Activated CD8-positive, alpha-beta memory T cell treated with anti-CD3 and anti-CD28 coated beads, Interleukin-2, amount 50 U/mL, for 48 hours (primary cell): ENCODE data around the gene NHP2.
A peak's percentile ranks its signal among the peaks of the same experiment; 100 is the strongest.

Source experiments
- DNase-seq: peaks from one replicate; pipeline ENCODE4 v3.0.0-alpha.2; 2020

NHP2 gene

DNA sequence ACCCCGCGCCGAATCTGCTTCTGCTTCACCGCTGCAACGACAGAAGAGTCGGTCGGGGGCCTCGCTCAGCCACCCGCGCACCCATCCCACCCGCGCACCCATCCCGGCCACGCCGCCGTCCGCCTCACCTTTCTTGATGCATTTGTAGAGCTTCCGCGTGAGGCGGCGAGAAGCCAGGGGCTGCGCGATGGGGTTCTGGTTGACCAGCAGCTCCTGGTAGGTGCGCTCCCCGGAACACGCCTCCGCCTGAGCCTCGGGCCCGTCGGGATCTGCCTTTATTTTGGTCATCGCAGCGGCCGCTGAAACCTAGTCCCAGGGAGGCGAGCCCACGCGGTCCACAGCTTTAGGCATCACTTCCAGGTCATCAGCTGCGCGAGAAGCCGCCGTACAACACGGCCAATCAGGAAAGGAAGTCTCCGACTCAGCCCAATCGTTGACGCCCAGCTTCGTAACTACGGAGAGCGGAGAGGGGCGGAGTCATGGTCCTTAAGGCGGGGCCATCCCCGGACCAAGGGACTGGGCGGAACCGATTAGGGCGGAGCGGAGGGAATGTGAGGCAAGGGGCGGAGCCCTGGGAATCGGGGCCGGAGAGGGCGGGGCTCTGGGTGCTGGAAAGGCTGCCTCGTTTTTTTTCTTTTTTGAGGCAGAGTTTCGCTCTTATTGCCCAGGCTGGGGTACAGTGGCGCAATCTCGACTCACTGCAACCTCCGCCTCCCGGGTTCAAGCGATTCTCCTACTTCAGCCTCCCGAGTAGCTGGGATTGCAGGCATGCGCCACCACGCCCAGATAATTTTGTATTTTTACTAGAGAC is at the start of gene NHP2:
Gene NHP2, minus strand, starts transcription at position 356 of the 811 bp plus-strand sequence. Its CDS starts 68 bp downstream, at position 288.
- peak; percentile 97 for DNase-seq

DNA sequence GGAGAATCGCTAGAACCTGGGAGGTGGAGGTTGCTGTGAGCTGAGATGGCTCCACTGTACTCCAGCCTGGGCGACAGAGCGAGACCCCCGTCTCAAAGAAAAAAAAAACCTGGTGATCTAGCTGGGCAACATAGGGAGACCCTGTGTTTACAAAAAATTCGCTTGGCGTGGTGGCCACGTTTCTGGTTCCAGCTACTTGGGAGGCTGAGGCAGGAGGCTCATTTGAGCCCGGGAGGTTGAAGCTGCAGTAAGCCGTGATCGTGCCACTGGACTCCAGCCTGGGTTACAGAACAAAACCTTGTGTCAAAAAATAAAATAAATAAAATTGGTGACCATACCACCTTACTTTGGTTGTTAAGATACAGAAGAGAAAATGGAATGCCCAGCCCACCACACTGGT is 48.9 kb upstream of the NHP2 start:
- peak; percentile 38 for DNase-seq

DNA sequence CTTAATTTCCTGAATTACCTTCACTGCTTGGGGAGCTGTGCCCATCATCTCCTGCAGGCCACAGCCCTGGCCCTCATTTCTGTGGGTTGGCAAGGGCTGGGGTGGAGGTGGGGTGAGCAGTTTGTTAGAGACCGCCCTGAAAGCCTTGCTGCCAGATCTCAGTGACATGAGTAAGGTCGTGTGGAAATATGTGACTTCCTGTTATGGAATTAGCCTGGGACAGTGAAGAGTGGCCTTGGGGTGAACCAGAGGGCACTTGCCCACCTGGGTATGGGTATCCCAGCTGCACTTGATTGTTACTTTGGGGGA is 48.2 kb upstream of the NHP2 start:
- peak; percentile 17 for DNase-seq

DNA sequence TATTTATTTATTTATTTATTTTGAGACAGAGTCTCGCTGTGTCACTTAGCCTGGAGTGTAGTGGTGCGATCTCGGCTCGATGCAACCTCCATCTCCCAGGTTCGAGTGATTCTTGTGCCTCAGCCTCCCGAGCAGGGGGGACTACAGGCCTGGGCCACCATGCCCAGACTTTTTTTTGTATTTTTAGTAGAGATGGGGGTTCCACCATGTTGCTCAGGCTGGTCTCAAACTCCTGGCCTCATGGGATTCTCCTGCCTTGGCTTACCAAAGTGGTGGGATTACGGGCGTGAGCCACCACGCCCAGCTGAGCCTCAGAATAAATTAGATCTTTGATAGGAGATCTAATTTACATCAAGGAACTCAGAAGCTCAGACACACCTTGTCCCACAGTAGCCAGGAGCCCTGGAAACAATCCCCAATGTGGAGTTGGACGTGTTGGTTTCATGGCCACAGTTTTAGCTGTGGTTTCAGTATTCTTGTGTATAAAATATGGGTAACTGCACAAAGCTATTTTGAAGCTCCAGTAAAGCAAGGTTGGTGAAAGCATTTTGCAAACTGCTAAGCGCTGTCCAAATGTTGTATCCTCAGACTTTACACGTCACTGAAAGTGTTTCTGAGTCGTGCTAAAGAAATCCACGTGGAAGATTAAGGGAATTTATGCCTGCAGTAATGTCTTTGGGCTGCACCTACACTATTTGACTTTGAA is 47.7 kb upstream of the NHP2 start:
- DNase-seq, result peak; percentile 36

DNA sequence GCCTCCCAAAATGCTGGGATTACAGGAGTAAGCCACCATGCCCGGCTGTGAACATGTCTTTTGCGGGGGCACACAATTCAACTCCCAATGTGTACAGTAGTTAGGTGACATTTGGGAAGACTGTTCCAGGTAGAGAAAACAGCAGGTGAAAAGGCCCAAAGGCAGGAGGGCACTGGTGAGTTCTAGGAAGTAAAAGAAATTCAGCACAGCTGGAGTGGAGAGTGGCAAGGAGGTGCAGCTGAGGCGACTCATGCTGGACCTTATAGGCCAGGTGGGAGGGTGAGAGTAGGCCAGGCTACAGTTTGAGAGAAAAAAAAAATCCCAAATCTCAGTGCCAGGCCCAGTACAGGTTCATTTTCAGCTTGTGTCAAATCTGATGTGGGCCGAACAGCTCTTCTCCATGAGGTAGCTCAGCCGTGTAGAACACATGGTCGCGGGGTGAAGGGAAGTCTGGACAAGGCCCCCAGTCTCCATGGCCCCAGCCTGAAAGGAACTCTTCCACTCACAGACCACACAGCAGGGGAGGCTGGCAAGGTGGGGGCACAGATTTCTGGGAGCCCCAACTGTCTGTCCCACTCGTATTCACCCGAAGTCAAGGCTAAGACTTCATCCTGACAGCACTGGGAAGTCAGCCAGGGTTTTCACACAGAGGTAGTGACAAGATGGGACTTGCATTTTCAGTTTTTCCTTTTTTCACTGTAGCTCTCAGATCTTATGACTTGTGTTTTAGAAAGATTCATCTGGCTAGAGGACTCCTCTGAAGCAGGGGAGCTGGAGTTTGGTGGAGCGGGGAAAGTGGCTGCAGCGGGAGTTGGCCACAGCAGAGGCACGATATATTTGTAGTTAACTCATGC is 46.1 kb upstream of the NHP2 start:
- no peak for DNase-seq

DNA sequence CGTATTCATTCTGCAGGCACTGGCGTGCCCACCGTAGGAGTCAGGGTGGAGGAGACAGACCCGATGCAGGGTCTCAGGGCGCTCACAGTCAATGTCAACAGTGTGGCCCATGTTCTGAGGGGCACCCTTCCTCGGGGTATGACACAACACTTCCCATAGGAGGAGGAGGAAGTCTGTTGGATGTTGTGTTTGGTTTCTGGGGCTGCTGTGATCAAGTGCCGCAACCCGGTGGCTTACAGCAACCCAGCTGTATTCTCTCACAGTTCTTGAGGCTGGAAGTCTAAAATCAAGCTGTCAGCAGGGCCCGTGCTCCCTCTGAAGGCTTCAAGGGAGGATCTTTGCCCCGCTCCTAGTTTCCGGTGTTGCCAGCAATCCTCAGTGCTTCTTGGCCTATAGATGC is 45.0 kb upstream of the NHP2 start:
- DNase-seq, result peak; percentile 32

DNA sequence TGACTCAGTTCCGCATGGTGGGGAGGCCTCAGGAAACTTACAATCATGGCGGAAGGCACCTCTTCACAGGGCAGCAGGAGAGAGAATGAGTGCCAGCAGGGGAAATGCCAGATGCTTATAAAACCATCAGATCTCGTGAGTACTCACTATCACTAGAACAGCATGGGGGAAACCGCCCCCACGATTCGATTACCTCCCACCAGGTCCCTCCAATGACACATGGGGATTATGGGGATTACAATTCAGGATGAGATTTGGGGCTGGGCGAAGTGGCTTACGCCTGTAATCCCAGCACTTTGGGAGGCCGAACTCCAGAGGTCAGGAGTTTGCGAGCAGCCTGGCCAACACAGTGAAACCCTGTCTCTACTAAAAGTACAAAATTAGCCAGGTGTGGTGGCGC is 44.5 kb upstream of the NHP2 start:
- DNase-seq, result peak; percentile 25

DNA sequence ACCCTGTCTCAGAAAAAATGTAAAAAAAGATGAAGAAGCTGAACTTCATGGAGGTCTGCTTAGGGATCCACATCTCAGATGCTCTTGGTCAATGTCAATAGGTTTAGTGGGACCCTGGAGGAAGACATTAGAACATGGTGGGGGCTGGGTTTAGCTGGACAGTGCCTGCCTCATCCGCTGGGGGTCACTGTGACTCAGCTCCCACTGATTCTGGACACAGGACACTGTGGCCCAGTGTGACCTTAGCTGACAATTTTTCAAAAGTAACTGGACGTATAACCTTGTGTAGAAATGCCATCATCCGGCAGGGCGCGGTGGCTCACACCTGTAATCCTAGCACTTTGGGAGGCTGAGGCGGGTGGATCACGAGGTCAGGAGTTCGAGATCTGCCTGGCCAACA is 43.3 kb upstream of the NHP2 start:
- DNase-seq, result no peak

DNA sequence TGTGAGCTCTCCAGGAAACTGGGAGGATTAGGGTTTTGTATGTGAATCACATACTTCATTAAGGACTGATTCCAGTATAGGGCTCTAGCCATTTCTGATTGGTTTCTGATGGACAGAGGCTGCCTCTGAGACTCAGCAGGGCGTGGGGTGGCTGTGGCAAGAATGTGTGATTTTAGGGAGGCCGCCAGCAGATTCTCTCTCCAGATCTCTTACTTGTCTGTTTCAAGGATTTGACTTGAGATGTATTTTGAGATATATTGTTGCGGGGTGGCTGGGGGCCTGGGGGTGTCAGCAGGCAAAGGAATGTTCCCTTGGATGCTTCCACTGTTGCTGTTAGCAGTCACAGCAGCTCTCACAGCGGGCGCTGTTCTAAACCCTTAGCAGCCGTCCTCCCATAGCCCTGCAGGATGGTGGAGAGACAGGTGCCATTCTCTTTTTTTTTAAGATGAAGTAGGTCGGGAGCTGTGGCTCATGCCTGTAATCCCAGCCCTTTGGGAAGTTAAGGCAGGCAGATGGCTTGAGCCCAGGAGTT is 42.7 kb upstream of the NHP2 start:
- peak; percentile 22 for DNase-seq

DNA sequence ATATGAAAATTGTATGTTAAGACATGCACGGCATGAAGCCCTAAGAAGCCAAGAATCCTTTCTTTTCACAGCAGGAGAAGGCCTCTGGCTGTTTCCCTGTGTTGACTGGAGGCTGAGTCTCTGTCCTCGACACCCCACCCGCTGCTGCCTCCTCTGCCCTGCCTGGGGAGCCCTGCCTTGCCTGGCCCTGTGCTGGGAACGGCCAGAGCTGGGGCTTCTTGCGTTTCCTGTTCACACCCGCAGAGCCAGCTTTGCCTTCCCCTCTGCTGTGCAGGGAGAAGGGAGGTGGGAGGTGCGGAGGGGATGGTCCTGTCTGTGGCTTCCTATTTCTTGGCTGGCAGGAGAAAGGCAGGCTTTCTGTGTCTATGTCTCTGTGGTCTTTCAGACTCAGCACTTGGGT is 40.3 kb upstream of the NHP2 start:
- DNase-seq, result no peak

DNA sequence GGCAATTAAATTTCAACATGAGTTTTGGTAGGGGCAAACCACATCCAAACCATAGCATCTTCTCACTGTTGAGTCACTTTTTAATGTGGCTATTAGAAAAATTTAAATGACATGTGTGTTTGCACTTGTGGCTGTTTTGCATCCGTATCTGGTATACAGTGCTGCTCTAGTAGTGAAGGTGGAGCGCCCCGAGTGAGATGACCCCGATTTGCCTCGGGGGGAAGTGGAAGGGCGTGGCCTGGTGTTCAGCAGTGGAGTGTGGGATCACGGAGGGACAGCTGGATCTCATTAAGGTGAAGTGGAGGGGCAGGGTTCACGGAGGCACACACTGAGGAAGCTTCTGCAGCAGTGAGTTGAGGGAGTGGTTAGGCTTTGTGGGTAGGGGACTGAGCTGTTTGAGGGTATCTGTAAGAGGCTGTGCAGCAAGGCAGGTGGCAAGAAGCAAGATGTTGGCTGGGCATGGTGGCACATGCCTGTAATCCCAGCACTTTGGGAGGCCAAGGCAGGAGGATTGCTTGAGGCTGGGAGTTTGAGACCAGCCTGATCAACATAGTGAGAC is 39.6 kb upstream of the NHP2 start:
- DNase-seq, result no peak

DNA sequence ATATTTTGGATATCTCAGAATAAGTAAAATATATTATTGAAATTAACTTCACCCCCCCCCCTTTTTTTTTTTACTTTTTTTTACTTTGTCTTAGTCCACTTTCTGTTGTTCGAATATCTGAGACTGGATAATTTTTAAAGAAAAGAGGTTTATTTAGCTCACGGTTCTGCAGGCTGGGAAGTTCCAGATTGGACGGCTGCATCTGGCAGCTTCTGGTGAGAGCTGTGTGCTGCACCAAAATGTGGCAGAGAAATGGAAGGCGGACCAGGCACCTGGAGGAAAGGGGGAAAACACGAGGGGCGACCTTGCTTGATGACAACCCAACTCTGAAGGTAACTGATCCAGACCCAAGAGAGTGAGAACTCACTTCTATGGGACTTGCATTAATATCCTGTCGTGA is 39.1 kb upstream of the NHP2 start:
- no peak for DNase-seq

DNA sequence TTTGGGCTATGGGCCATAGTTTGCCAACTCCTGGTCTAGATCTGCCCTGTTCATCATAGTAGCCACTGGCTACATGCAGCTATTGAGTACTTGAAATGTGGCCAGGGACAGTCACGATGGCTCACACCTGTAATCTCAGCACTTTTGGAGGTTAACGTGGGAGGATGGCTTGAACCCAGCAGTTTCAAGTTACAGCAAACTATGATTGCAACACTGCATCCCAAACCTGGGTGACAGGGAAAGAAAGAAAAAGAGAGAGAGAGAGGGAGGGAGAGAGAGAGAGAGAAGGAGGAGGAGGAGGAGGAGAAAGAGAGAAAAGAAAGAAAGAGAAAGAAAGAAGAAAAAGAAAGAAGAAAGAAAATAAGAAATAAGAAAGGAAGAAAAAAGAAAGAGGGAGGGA is 38.6 kb upstream of the NHP2 start:
- no peak for DNase-seq

DNA sequence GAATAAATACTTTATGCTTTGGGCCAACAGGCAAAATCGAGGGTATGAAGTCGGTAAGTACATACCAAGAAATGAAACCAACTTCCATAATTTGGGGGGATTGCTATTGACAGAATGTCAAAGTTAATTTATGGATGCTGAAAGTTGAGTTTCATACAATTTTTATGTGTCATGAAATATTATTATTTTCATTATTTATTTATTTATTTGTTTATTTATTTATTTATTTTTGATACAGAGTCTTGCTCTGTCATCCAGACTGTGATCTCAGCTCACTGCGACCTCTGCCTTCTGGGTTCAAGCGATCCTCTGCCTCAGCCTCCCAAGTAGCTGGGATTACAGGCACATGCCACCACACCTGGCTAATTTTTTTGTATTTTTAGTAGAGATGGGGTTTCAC is 38.0 kb upstream of the NHP2 start:
- DNase-seq, result no peak

DNA sequence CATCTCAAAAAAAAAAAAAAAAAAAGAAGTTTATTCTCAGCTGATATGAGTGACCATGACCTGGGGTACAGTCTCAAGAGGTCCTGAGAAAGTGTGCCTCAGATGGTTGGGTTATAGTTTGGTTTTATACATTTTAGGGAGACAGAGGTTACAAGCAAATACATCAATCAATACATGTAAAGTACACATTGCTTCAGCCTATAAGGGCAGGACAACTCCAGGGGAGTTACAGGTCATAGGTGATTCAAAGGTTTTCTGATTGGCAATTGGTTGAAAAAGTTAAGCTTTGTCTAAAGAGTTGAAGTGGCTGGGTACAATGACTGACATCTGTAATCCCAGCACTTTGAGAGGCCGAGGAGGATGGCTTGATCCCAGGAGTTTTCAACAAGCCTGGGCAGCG is 35.7 kb upstream of the NHP2 start:
- DNase-seq, result no peak

DNA sequence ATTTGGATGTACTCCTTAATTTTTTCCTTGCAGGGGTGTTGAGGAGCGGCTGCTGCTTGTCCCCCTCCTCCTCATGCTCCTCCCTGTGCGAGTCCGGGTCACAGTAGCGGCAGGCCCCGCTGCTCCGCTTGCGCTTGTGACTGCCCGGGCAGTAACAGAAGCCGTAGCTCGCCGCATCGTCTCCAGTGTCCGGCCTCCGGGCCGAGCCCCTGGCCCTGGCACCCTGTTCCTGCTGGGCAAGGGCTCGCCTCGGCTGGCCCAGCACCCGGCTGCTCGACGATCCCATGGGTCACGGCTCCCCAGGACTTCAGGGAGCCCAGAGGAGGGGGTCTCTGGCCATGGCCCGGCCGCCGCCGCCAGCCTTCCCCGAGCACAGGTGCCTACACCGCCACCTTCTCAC is 33.3 kb upstream of the NHP2 start, which contains the start of gene GMCL2:
Gene GMCL2, minus strand, starts transcription at position 358 of the 400 bp plus-strand sequence. Its CDS starts 72 bp downstream, at position 286.
- DNase-seq, result no peak

DNA sequence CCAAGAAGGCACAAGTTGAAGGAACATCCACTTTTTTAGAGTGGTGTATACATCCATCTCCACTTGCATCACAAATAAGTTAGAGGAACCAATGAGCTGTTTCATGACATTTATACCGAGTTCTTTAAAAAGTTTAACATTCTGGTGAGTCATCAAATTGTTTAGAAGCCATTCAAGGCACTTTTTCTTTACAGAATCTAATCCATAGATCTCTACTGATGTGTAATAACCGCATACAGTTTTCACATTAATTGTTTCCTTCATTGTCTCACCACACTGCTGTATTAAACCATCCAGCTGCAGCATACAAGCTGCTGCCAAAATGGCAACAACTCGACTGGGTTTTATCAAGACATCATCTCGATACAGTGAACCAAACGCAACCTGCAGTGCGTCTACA is 32.7 kb upstream of the NHP2 start:
- no peak for DNase-seq

DNA sequence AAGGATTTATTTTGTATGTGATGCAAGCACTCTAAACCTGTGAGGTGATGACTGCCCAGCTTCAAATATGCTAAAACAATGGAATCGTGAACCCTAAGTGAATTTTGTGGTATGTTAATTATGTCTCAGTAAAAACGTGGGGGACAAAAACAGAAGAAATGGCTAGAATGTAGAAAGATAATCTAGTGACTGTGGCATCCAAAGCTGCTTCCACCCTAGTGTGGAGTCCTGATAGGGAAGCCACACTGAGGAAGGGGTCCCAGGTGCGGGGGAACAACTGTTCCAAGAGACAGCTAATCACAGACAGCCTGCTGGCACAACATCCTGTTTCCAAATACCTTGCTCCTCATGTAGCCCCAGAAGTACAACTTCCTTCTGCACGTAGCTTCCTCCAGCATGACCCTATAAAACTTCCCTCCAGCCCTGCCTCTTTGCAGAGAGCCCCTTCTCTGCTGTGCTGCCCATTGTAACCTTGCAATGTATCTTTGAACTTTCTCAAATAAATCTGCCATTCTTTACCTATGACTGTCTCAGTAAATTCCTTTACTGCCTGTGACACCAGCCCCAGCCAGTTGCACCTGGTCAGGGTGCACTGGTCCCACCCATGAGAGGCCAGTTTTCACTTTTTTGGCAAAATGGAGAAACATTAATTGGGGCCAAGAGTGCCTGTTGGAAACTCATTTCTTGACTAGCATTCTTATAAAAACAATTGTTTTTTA is 28.6 kb upstream of the NHP2 start:
- no peak for DNase-seq

DNA sequence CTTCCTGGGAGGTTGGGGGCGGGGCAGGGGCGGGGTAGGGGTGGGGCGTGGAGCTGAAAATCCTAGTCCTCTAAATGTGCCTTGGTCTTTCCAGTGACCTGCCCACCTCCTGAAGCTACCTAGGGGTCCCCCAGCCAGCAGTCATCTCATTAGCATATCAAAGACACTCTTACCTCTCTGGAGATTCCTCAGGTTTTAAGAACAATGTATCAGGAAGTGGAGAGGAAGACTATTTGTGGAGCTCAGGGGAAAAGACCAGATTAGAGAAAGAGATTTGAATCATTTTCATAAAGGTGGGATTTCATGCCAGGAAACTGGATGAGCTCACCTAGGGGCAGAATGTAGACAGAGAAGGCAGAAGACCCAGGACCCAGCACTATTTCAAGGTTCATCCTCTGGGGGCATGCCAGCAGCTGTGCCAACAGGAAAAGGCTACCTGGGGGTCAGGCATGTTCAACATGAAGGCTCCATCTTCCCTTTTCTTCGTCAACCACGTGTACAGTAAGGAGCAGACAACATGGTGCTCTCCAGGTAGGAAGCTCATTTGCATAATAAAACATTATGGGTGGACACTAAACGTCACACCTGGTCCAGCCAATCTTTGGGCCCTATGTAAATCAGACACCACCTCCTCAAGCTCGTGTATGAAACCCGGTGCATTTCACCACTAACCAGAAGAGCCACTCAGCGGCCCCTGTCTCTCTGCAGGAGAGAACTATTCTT is 26.6 kb upstream of the NHP2 start:
- no peak for DNase-seq

DNA sequence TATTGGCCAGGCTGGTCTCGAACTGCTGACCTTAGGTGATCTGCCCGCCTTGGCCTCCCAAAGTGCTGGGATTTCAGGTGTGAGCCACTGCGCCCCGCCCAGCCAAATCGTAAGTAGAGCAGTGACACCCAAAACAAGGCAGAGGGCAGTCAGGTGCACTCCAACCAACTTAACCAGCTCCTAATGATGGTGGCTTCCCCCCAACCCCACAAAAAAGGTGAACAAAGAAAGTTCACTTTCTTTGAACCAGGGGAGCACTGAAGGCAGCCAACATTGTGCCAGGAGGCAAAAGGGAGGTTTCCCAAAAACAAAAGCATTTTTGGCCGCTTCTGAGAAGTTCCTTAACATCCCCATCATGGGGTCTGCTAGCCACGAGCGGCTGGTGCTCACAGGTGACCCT is 23.9 kb upstream of the NHP2 start:
- no peak for DNase-seq

DNA sequence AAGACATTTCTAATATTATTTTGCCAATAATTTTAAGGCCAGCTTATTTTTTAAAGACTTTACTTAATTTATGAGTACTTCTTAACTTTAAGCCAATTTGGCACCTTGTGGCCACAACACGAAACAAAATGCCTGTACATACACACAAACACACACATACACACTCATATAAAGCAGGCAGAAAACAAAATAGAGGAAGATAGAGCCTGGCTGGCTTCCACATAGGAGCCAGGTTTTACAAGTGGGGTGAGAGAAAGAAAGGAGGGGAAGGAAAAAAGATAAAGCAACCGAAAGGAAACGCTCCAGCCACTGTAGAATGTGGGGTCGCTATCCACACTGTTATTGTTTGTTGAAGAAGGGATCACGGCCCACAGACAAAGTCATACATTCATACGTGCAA is 23.1 kb upstream of the NHP2 start:
- no peak for DNase-seq

DNA sequence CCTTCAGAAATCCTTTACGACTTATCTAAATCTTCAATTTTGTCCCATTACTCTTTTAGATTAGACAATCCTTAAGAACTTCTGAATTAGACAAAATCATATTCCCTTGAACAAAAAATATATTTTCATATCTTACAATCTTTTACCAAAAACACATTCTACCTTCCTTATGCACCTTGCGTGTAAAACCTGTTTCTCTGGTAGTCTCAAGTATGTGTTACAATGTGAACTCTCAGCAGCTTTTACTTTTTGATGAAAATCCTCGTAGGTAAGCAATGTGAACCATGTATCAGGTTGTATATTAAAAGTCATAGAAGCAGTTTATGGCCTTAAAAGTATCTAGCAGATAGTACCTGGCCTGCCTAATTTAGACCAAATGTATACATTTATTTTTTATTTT is 20.8 kb upstream of the NHP2 start:
- no peak for DNase-seq
